Measurements from ENCODE around the gene FRMD8.

DNA sequence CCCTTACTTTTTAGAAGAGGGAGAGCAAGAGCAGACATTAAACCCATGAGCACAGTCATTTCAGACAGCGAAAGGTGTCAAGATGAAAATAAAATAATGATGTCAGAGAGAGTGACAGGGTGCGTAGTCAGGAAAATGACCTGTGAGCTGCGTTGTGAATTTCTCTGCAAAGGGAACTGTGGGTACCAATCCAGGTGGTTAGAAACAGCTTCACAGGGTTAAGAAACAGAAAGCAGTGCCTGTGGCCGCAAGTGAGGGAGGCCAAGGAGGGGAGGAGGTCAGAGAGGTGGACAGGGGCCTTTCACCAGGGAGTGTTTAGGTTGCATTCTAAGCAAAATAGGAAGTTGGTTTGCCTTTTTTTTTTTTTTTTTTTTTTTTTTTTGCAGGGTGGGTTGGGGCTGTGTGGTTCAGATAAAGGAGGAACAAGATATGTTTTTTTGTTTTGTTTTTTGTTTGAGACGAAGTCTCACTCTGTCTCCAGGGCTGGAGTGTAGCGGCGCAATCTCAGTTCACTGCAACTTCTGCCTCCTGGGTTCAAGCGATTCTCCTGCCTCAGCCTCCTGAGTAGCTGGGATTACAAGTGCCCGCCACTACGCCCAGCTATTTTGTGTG is 24.0 kb upstream of the FRMD8 start:
- TF ChIP-seq, protein P1, sequence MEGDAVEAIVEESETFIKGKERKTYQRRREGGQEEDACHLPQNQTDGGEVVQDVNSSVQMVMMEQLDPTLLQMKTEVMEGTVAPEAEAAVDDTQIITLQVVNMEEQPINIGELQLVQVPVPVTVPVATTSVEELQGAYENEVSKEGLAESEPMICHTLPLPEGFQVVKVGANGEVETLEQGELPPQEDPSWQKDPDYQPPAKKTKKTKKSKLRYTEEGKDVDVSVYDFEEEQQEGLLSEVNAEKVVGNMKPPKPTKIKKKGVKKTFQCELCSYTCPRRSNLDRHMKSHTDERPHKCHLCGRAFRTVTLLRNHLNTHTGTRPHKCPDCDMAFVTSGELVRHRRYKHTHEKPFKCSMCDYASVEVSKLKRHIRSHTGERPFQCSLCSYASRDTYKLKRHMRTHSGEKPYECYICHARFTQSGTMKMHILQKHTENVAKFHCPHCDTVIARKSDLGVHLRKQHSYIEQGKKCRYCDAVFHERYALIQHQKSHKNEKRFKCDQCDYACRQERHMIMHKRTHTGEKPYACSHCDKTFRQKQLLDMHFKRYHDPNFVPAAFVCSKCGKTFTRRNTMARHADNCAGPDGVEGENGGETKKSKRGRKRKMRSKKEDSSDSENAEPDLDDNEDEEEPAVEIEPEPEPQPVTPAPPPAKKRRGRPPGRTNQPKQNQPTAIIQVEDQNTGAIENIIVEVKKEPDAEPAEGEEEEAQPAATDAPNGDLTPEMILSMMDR (conservative IDR thresholded peaks at IDR 0.05 in 1 of 2, IDR thresholded peaks at IDR 0.05 in 1 of 2; ENCODE audit: low read depth in 1 of 2, low read length in 2 of 2), result no peak
- TF ChIP-seq EZH2 (IDR thresholded peaks at IDR 0.05; ENCODE audit: low read length, missing control alignments), result no peak

Measured in fibroblast of lung (primary cell).